Mucosa of rectum (tissue), 2 donors: ENCODE data around the gene MKS1.
A peak's percentile ranks its signal among the peaks of the same experiment; 100 is the strongest.

Source experiments
- H3K27ac ChIP-seq, 2 donors: one replicate each; pipeline ENCODE4 v1.7.0; 2013; ENCODE audit warnings: inconsistent platforms in 2 of 2, low read depth in 2 of 2, low read length in 2 of 2
- H3K27me3 ChIP-seq, 2 donors: one replicate each; pipeline ENCODE4 v1.7.0; 2013; ENCODE audit warnings: low read length in 2 of 2; ENCODE audit not compliant: control insufficient read depth in 2 of 2, insufficient read depth in 2 of 2
- H3K36me3 ChIP-seq, 2 donors: one replicate each; pipeline ENCODE4 v1.7.0; 2013; ENCODE audit warnings: low read length in 2 of 2; ENCODE audit not compliant: control insufficient read depth in 2 of 2, insufficient read depth in 2 of 2
- H3K4me1 ChIP-seq, 2 donors: one replicate each; pipeline ENCODE4 v1.7.0; 2013; ENCODE audit warnings: low read length in 2 of 2, mild to moderate bottlenecking in 1 of 2; ENCODE audit not compliant: control insufficient read depth in 2 of 2, insufficient read depth in 2 of 2
- H3K4me3 ChIP-seq, 2 donors: one replicate each; pipeline ENCODE4 v1.7.0; 2013; ENCODE audit warnings: low read length in 2 of 2
- H3K9ac ChIP-seq, 2 donors: one replicate each; pipeline ENCODE4 v1.7.0; 2013; ENCODE audit warnings: low read length in 2 of 2, low read depth in 1 of 2, mild to moderate bottlenecking in 1 of 2
- H3K9me3 ChIP-seq, 2 donors: one replicate each; pipeline ENCODE4 v1.7.0; 2013; ENCODE audit warnings: low read length in 2 of 2; ENCODE audit not compliant: control insufficient read depth in 2 of 2
- donor health status: healthy.
- donor health status: Normal muscosa, but diverticular disease.

The MKS1 gene

GRCh38 chr17:58229881-58230280 lies 10.8 kb upstream of the MKS1 start:
- no peak overlapping the region for H3K4me3 ChIP-seq
- H3K9ac ChIP-seq = no peak overlapping the region
- no peaks in the 10 kb centered on the region for H3K9me3 ChIP-seq
- H3K4me1 ChIP-seq = no peaks in the 10 kb centered on the region
- H3K27ac ChIP-seq = no peak overlapping the region
- no peaks in the 10 kb centered on the region for H3K36me3 ChIP-seq
- H3K27me3 ChIP-seq = peaks cover 3 to 4% of the 10 kb centered on the region in 2 donors

- no peaks in the 10 kb centered on the region for H3K4me1 ChIP-seq
- H3K4me3 ChIP-seq = no peak overlapping the region
- peaks cover 3 to 4% of the 10 kb centered on the region in 2 donors for H3K27me3 ChIP-seq
- H3K27ac ChIP-seq = no peak overlapping the region
- no peak overlapping the region for H3K9ac ChIP-seq
- no peaks in the 10 kb centered on the region for H3K36me3 ChIP-seq
- H3K9me3 ChIP-seq = no peaks in the 10 kb centered on the region
Observed at GRCh38 chr17:58229384-58229783, 10.3 kb upstream of the MKS1 start.

- Histone ChIP-seq H3K27me3 (peaks cover 3 to 4% of the 10 kb centered on the region in 2 donors), H3K9me3 (no peaks in the 10 kb centered on the region), H3K27ac (no peak overlapping the region), H3K4me1 (no peaks in the 10 kb centered on the region), H3K36me3 (no peaks in the 10 kb centered on the region), H3K9ac (no peak overlapping the region), H3K4me3 (no peak overlapping the region)
Observed at GRCh38 chr17:58228679-58229078, 9.6 kb upstream of the MKS1 start.

GRCh38 chr17:58227733-58228132 lies 8.7 kb upstream of the MKS1 start:
- Histone ChIP-seq H3K4me3 (no peak overlapping the region), H3K27ac (no peak overlapping the region), H3K36me3 (no peaks in the 10 kb centered on the region), H3K4me1 (no peaks in the 10 kb centered on the region), H3K9me3 (no peaks in the 10 kb centered on the region), H3K27me3 (peaks cover 3 to 4% of the 10 kb centered on the region in 2 donors), H3K9ac (no peak overlapping the region)

- Histone ChIP-seq H3K9me3 (no peaks in the 10 kb centered on the region), H3K4me3 (no peak overlapping the region), H3K9ac (no peak overlapping the region), H3K27me3 (peaks cover 0 to 2% of the 10 kb centered on the region in 2 donors), H3K36me3 (no peaks in the 10 kb centered on the region), H3K4me1 (peaks cover 0 to 3% of the 10 kb centered on the region in 2 donors), H3K27ac (no peak overlapping the region)
Observed at GRCh38 chr17:58224315-58224714, 5.3 kb upstream of the MKS1 start.

GRCh38 chr17:58219789-58220183 lies 731 bp upstream of the MKS1 start:
- Histone ChIP-seq H3K36me3 (peaks cover 0 to 8% of the 10 kb centered on the region in 2 donors), H3K9ac (peak overlapping the region in 1 of 2 donors; percentile 77), H3K27ac (peak overlapping the region; percentile 6 to 77), H3K27me3 (no peaks in the 10 kb centered on the region), H3K9me3 (no peaks in the 10 kb centered on the region), H3K4me1 (peaks cover 3 to 6% of the 10 kb centered on the region in 2 donors), H3K4me3 (peak overlapping the region; percentile 85 to 98)

GRCh38 chr17:58217766-58218165 lies 1.3 kb downstream of the MKS1 start:
- Histone ChIP-seq H3K4me1 (peaks cover 3 to 6% of the 10 kb centered on the region in 2 donors), H3K27ac (no peak overlapping the region), H3K27me3 (no peaks in the 10 kb centered on the region), H3K36me3 (peaks cover 0 to 24% of the 10 kb centered on the region in 2 donors), H3K4me3 (no peak overlapping the region), H3K9me3 (no peaks in the 10 kb centered on the region), H3K9ac (no peak overlapping the region)

GRCh38 chr17:58215685-58216084 lies 3.4 kb downstream of the MKS1 start:
- no peaks in the 10 kb centered on the region for H3K9me3 ChIP-seq
- peaks cover 8 to 37% of the 10 kb centered on the region in 2 donors for H3K36me3 ChIP-seq
- no peak overlapping the region for H3K27ac ChIP-seq
- H3K4me1 ChIP-seq = peaks cover 3 to 6% of the 10 kb centered on the region in 2 donors
- H3K27me3 ChIP-seq = no peaks in the 10 kb centered on the region
- no peak overlapping the region for H3K4me3 ChIP-seq
- no peak overlapping the region for H3K9ac ChIP-seq

- no peaks in the 10 kb centered on the region for H3K27me3 ChIP-seq
- no peak overlapping the region for H3K9ac ChIP-seq
- no peaks in the 10 kb centered on the region for H3K9me3 ChIP-seq
- no peak overlapping the region for H3K27ac ChIP-seq
- no peaks in the 10 kb centered on the region for H3K4me1 ChIP-seq
- H3K4me3 ChIP-seq = no peak overlapping the region
- H3K36me3 ChIP-seq = peaks cover 23 to 66% of the 10 kb centered on the region in 2 donors
Observed at GRCh38 chr17:58210922-58211321, 8.1 kb downstream of the MKS1 start.

- Histone ChIP-seq H3K4me3 (no peak overlapping the region), H3K4me1 (no peaks in the 10 kb centered on the region), H3K27me3 (no peaks in the 10 kb centered on the region), H3K9me3 (no peaks in the 10 kb centered on the region), H3K9ac (no peak overlapping the region), H3K27ac (no peak overlapping the region), H3K36me3 (peaks cover 23 to 51% of the 10 kb centered on the region in 2 donors)
Observed at GRCh38 chr17:58208344-58208743, 10.7 kb downstream of the MKS1 start.

GRCh38 chr17:58207451-58207850 lies 11.6 kb downstream of the MKS1 start:
- Histone ChIP-seq H3K4me1 (no peaks in the 10 kb centered on the region), H3K4me3 (no peak overlapping the region), H3K27ac (no peak overlapping the region), H3K36me3 (peaks cover 23 to 43% of the 10 kb centered on the region in 2 donors), H3K9ac (no peak overlapping the region), H3K27me3 (no peaks in the 10 kb centered on the region), H3K9me3 (no peaks in the 10 kb centered on the region)
